Coronary artery (tissue), 2 donors: ENCODE results near the gene TMEM256.

ENCODE experiments used
- DNase-seq: peaks from one replicate; pipeline ENCODE4 v3.0.0-alpha.2; 2017; ENCODE audit warnings: low spot score
- H3K27ac ChIP-seq, 2 donors: fragments of 200-600 bp; sonication (generic); one replicate each; pipeline ENCODE4 v1.5.1; 2016 to 2019
- H3K4me3 ChIP-seq: fragments of 200-600 bp; sonication (generic); 2 replicates; pipeline ENCODE4 v1.5.1; 2016; ENCODE audit warnings: mild to moderate bottlenecking, moderate library complexity
- CTCF ChIP-seq: fragments of 200-600 bp; sonication (generic); IDR thresholded peaks from one replicate; pipeline ENCODE4 v1.5.1; 2019; ENCODE audit warnings: antibody characterized with exemption

TMEM256 gene

GRCh38 chr17:7403043-7403726, 712 bp downstream of the TMEM256 start:
- no peak for DNase-seq
- TF ChIP-seq CTCF: no peak
- peak overlapping the region; percentile 73 to 98 for H3K27ac ChIP-seq
- H3K4me3 ChIP-seq: peak overlapping the region; percentile 90

GRCh38 chr17:7398612-7399011, 5.3 kb downstream of the TMEM256 start:
- Histone ChIP-seq H3K27ac (no peak overlapping the region), H3K4me3 (no peak overlapping the region)
- DNase-seq: no peak
- TF ChIP-seq CTCF: no peak

GRCh38 chr17:7396147-7396546, 7.8 kb downstream of the TMEM256 start:
- TF ChIP-seq CTCF: no peak

GRCh38 chr17:7394452-7395191, 9.3 kb downstream of the TMEM256 start, which contains the start of gene PLSCR3:
Gene PLSCR3 (minus strand): TSS chr17:7394525. CDS start chr17:7394110, 415 bp downstream.
- Histone ChIP-seq H3K27ac (peak within 1 kb of the TSS; percentile 89 to 96), H3K4me3 (peak within 1 kb of the TSS; percentile 93)
- TF ChIP-seq CTCF: no peak
- DNase-seq: peak; percentile 90

More at GRCh38 chr17:7396147-7396546, 7.8 kb downstream of the TMEM256 start:
- no peak overlapping the region for H3K27ac ChIP-seq
- no peak for DNase-seq
- H3K4me3 ChIP-seq: no peak overlapping the region

- TF ChIP-seq CTCF: no peak
- DNase-seq: no peak
- H3K4me3 ChIP-seq: peak overlapping the region; percentile 93
- H3K27ac ChIP-seq: peak overlapping the region; percentile 89 to 96
These were observed 10.1 kb downstream of the TMEM256 start for GRCh38 chr17:7393613-7394451.

- TF ChIP-seq CTCF: no peak
- no peak for DNase-seq
- peak overlapping the region; percentile 89 to 96 for H3K27ac ChIP-seq
These were observed 10.9 kb downstream of the TMEM256 start for GRCh38 chr17:7392696-7393612.

More at GRCh38 chr17:7392696-7393612, 10.9 kb downstream of the TMEM256 start:
- H3K4me3 ChIP-seq: peak overlapping the region; percentile 93
